Activated T-cell treated with anti-CD3 and anti-CD28 coated beads for 4 hours (primary cell): ENCODE results near the gene ALDH3B2.
"Not testable (repeated sequence)": the region's sequence is repeated elsewhere in the genome, so short reads cannot be mapped to it uniquely, and the experiment has no call there.

Experiments
- DNase-seq: peaks from one replicate; pipeline ENCODE4 v3.0.0-alpha.2; 2020

The ALDH3B2 gene

GRCh38 chr11:67641338-67642172 lies 32.9 kb downstream of the ALDH3B2 start:
- no peak for DNase-seq

- DNase-seq, result no peak
These were observed 33.6 kb downstream of the ALDH3B2 start for GRCh38 chr11:67640758-67641337.

- peak; percentile 34 for DNase-seq
These were observed 34.2 kb downstream of the ALDH3B2 start for GRCh38 chr11:67640021-67640757.

DNA sequence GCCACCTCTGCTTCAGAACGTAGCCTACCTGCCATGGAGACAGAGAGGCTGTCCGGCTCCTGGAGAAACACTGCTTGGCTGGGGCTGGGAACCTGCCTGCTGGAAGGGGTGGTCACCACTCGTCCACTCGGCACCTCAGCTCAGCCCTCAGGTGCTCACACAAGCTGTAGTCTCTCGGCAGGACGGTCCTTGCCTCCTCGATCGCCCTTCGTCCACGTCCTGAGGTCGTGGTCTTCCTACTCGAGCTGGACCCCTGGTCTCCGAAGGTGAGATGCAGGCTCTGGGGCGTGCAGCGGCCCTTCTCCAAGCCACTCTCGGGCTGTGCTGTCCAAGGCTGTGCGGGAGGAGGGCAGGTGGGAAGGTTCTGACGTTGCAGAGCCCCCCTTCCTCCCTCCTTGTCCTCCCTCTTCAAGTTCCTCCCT lies 35.0 kb downstream of the ALDH3B2 start, which contains the start of gene TBX10:
Gene TBX10 (minus strand): TSS at position 326 of the 422 bp plus-strand sequence. CDS start 291 bp downstream, at position 35.
- DNase-seq, result no peak

DNA sequence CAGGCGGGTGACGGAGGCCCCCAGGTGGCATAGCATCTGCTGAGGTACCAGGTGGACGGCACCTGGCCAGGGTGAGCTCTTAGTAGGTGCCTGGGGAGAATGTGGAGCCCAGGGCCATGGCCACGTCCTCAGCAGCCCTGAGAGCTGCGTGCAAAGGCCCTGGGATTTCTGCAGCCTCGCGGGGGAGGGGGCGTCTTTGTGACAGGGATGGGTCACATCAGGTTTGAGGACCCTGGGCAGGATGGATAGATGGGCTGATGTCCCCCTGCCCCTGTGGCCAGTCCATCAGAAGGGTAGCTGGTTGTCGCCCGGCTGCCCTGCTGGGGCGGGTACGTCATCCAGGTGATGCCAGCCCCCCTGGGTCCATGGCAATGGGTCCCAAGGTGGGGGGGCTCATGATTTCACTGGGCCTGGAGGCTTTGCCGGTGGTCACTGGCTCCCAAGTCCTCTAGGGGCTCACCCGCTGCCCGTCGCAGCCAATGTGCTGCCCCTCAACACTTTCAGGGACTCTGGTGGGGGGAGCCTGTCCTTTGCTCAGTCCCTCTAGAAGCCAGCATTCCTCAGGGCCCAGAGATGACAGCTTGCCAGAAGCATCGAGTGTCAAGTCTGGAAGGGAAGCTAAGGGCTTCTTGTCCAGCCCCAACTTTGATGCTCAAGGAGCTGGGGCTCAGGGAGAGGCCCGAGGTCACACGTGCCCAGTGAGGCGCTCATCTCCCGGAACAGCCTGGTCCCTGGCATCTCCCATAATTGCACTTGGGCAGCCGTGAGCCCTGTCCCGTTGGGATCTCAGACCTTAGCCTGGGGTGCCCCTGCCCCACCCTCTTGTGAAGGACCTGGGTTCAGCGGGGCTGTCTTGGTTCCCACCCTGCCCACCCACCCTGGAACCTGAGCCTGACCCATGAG lies 35.6 kb downstream of the ALDH3B2 start:
- no peak for DNase-seq

GRCh38 chr11:67637441-67637840 lies 37.0 kb downstream of the ALDH3B2 start:
- not testable (repeated sequence) for DNase-seq

- no peak for DNase-seq
These were observed 37.5 kb downstream of the ALDH3B2 start for GRCh38 chr11:67636962-67637361.

- no peak for DNase-seq
These were observed 39.2 kb downstream of the ALDH3B2 start for GRCh38 chr11:67635231-67635521.

GRCh38 chr11:67634366-67635230 lies 39.8 kb downstream of the ALDH3B2 start:
- DNase-seq, result no peak

GRCh38 chr11:67633758-67634365 lies 40.6 kb downstream of the ALDH3B2 start:
- no peak for DNase-seq

DNA sequence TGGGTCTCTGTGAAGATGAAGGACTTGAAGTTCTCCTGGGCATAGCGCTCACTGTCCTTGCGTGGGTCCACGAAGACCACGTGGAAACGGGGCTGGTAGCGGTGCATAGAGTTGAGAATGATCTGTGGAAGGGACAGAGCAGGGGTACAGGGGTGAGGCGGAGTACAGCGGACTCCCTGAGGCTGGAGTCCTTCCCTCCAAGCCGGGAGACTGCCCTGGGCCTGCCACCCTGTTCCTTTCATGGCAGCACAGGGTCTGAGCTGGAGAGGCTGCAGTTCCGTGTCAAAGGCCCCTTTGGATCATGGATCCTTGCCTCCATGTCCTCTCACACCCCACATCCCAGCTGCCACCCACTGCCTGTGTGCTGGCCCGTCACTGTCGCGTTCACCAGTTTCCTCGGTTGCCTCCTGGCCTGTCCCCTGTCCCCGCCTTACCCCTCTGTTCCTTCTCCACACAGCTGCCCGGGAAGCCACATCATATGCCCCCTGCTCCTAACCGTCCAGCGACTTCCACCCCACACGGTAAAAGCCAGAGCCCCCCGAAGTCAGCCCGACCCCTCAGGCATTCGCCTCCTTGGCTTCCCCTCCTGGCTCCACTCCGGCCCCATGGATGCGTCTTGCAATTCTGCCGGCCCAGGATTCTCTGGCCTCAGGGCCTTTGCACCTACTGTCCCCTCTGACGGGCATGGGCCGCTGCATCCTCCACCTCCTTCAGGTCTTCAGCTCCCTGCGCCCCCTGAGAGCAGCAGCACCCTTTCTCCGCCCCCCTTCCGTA lies 41.3 kb downstream of the ALDH3B2 start:
- no peak for DNase-seq

GRCh38 chr11:67632175-67632981 lies 42.0 kb downstream of the ALDH3B2 start:
- DNase-seq, result no peak

GRCh38 chr11:67631853-67632174 lies 42.6 kb downstream of the ALDH3B2 start:
- DNase-seq, result no peak

DNA sequence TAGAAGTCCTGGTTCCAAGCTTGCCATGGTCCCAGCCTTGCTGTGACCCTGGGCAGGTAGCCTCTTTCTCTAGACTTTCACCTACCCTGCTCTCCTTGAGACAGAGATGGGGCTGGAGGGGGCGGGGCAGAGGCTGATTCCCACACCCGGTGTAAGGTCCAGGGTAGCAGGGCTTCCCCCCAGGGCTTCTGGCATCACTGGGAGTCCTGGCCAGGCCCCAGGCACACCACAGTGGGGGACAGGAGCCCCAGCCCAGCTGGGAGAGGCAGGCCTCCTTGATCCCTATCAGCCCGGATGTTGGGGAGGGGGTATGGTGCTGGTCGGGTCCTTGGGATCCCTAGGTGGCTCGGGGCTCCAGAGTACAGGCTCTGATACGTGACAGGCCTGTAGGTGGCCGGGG lies 43.0 kb downstream of the ALDH3B2 start:
- no peak for DNase-seq

GRCh38 chr11:67630943-67631331 lies 43.5 kb downstream of the ALDH3B2 start:
- DNase-seq, result no peak

DNA sequence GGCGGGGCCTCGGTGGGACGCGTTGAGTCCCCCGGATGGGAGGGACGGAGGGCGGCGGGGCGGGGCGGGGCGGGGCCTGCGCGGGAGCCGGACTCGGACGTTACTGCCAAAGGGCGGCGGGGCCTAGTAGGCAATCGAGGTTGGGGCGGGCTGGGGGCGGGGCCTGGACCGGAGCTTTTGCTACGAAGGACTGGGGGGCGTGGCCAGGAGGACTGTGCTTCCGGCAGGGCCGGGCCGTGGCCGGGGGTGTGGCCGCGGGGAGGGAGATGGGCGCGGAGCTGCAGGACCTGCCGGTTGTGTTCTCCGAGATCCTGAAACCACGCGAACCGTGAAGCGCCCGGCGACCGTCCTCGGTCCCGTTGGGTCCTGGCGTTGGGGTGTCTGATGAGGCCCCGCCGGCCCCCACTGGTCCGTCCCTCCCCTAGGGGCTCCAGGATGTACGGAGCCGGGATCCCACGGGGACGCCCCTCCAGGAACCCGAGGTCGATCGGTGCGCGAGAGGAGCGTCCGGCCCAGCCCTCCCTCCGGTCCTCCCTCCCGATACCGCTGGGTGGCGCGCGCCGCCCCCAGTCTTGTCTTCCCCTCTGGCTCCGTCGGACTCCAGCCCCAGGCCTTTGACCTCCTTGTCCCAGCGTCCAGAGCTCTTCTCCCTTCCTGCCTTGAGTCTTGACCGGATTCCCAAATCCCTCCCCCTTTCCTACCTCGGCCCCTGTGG lies 44.0 kb downstream of the ALDH3B2 start:
- no peak for DNase-seq

DNA sequence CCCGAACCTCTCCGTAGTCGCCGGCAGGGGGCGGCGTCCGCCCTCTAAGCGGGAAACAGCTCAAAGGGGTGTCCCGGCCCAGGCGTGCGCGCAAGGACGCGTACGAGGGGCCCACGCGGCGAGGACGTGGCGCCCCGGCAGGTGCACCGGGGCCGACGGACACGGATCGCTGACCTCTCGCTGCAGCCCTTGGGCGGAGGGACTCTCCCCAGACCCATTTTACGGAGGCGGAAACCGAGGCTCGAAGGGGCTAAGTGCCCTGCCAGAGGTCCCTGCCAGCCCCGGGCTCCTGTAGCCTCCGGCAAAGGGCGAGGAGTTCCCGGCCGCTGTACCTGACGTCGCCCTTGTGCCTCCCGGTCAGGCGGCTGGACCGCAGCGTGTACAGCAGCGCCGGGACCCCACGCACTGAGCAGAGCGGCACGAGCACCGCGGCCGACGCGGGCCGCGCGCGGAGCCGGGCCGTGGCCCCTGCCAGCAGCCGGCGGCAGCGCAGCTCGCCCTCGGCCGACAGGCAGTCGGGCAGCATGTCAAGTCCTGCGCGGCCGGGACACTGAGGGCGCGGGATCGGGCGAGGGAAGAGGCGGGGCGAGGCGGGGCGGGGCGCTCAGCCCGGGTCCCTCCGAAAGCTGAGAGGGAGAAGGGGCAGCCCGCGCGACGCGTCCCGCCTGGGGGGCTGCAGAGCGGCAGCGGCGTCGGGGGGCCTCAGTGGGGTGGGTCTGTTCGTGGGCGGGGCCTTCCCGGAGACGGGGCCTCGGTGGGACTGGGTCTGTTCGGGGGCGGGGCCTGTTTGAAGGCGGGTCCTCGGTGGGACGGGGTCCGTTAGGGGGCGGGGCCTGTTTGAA lies 44.8 kb downstream of the ALDH3B2 start, which contains the start of gene NUDT8:
Gene NUDT8 (minus strand): TSS at position 552 of the 842 bp plus-strand sequence. CDS start 26 bp downstream, at position 526.
- peak; percentile 97 for DNase-seq
